Nephron (organoid): ENCODE measurements around the gene PPP2R2B.

Experiments used
- H3K27ac Mint-ChIP-seq, 3 experiments: 2 replicates each; pipeline ENCODE4 v1.8.0; 2020; ENCODE audit warnings: mixed read lengths in 3 of 3, mild to moderate bottlenecking in 2 of 3, moderate library complexity in 1 of 3
- H3K27me3 Mint-ChIP-seq: 2 replicates; pipeline ENCODE4 v1.8.0; 2021; ENCODE audit warnings: low read depth, mild to moderate bottlenecking, moderate library complexity, mixed read lengths
- H3K36me3 Mint-ChIP-seq: 2 replicates; pipeline ENCODE4 v1.8.0; 2020; ENCODE audit warnings: low read depth, mixed read lengths
- H3K4me1 Mint-ChIP-seq: 2 replicates; pipeline ENCODE4 v1.8.0; 2020; ENCODE audit warnings: mixed read lengths
- H3K4me3 Mint-ChIP-seq, 3 experiments: 2 replicates each; pipeline ENCODE4 v1.8.0; 2020; ENCODE audit warnings: mild to moderate bottlenecking in 3 of 3, mixed read lengths in 3 of 3, moderate library complexity in 2 of 3
- H3K9me3 Mint-ChIP-seq: 2 replicates; pipeline ENCODE4 v1.8.0; 2020; ENCODE audit warnings: mixed read lengths
- TF ChIP-seq, protein P1 (sequence below), 3 experiments: fragments of 200-600 bp; sonication (generic); IDR thresholded peaks; one replicate each; pipeline ENCODE4 v1.5.0; 2021; ENCODE audit warnings: antibody characterized with exemption in 3 of 3; ENCODE audit not compliant: unreplicated experiment in 3 of 3

The PPP2R2B gene

DNA sequence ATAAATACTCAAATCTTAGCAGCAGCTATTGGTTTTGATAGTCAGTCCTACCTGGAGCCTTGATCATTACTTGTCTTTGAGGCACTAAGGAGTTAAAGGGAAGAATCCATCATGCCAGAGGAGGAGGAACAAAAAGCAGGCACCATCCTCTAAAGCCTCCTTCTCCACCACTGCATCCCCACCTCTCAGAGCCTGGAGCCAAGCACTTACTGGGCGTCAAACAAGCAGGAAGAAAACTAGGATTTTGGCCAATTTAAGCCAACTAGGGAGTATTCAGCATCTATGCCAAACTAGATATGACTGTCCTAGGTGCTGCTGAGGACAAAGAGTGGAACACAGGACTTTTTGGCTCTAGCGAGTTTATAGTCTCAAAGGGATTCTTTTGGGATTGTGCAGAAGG lies 152.5 kb downstream of the PPP2R2B start:
- Mint-ChIP-seq H3K27ac (no peak overlapping the region), H3K9me3 (peaks cover 15% of the 10 kb centered on the region), H3K4me3 (no peak overlapping the region), H3K27me3 (peaks cover 4% of the 10 kb centered on the region), H3K36me3 (peaks cover 17% of the 10 kb centered on the region), H3K4me1 (no peaks in the 10 kb centered on the region)
- TF ChIP-seq, protein P1, sequence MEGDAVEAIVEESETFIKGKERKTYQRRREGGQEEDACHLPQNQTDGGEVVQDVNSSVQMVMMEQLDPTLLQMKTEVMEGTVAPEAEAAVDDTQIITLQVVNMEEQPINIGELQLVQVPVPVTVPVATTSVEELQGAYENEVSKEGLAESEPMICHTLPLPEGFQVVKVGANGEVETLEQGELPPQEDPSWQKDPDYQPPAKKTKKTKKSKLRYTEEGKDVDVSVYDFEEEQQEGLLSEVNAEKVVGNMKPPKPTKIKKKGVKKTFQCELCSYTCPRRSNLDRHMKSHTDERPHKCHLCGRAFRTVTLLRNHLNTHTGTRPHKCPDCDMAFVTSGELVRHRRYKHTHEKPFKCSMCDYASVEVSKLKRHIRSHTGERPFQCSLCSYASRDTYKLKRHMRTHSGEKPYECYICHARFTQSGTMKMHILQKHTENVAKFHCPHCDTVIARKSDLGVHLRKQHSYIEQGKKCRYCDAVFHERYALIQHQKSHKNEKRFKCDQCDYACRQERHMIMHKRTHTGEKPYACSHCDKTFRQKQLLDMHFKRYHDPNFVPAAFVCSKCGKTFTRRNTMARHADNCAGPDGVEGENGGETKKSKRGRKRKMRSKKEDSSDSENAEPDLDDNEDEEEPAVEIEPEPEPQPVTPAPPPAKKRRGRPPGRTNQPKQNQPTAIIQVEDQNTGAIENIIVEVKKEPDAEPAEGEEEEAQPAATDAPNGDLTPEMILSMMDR (IDR thresholded peaks at IDR 0.05; ENCODE audit: unreplicated experiment in 3 of 3): no peak

DNA sequence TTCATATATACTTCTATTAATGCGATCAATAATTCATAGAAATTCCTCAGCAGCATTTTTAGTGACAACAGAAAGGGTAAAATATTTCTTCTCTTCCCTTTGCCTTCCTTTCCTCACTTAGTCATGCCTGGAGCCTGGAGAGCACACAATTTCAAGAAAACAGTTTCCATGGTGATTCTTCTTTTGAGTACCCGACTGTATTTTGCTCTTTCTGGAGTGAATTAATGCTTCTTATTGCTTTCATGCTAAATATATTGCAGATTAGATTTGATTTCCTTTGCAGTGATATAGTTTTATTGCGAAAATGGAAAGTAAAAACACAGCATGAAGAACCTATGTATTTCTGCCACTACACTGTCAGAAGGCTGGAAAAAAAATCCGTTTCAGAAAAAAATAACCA lies 153.5 kb downstream of the PPP2R2B start:
- H3K36me3 Mint-ChIP-seq: peaks cover 10% of the 10 kb centered on the region
- H3K9me3 Mint-ChIP-seq: peaks cover 13% of the 10 kb centered on the region
- H3K27ac Mint-ChIP-seq: no peak overlapping the region
- TF ChIP-seq, protein P1 (IDR thresholded peaks at IDR 0.05; ENCODE audit: unreplicated experiment in 3 of 3): no peak
- H3K27me3 Mint-ChIP-seq: peaks cover 4% of the 10 kb centered on the region
- no peaks in the 10 kb centered on the region for H3K4me1 Mint-ChIP-seq
- H3K4me3 Mint-ChIP-seq: no peak overlapping the region

DNA sequence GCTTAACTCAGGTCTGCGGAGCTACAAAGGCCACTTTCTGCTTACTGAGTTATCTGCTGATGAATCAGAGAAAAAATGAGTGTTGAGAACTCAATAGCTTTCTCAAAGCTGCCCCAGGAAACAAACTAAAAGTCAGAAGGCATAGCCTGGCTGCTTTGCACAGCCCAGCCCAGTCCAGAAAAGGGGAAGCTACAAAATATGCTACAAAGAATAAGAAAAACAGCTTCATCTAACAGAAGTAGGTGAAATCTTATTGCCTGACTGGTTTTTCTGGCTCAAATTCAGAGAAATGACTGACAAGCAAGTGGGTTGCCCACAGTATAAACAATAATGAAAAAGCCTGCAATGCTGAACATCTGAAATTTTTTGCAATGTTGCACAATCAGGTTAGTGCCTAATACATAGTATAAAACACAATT lies 156.2 kb downstream of the PPP2R2B start:
- Mint-ChIP-seq H3K36me3 (no peaks in the 10 kb centered on the region), H3K27ac (no peak overlapping the region), H3K9me3 (no peaks in the 10 kb centered on the region), H3K27me3 (no peaks in the 10 kb centered on the region), H3K4me1 (no peaks in the 10 kb centered on the region), H3K4me3 (no peak overlapping the region)
- TF ChIP-seq, protein P1 (IDR thresholded peaks at IDR 0.05; ENCODE audit: unreplicated experiment in 3 of 3): no peak

DNA sequence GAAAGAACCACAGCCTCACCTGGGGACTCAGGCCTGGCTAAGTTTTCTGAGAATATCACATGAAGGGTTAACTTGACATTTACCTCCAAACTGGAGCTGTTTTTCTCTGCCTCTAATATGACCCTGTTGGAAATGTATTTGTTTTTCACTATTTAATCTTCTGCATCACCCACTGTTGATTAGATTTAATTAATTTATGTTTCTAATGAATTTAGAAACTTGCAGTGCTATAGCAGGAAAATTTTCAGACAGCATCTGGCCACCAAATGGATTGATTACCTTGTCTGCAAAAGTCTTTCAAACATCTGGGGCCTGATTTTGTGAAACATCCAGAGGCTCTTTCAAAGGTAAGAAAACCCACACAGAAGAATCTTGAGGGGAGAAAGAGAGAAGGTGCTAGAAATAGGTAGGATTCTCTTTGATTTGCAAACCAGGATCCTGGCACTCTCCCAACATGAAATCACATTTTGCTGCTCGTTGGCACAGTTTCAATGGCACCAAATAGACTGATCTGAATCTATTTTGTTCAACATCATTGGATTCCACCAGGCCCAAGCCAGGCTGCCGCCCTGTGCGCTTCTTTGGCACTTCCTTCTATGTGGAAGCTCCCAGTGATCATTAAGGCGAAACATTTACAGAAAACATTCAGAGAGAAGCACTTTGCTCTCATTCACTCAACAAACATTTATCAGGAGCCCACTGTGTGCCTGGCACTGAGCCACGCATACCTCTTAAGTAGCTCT lies 157.3 kb downstream of the PPP2R2B start:
- Mint-ChIP-seq H3K9me3 (no peaks in the 10 kb centered on the region), H3K4me3 (no peak overlapping the region), H3K36me3 (no peaks in the 10 kb centered on the region), H3K27ac (no peak overlapping the region), H3K4me1 (peaks cover 5% of the 10 kb centered on the region), H3K27me3 (no peaks in the 10 kb centered on the region)
- TF ChIP-seq, protein P1 (IDR thresholded peaks at IDR 0.05; ENCODE audit: unreplicated experiment in 3 of 3): no peak

DNA sequence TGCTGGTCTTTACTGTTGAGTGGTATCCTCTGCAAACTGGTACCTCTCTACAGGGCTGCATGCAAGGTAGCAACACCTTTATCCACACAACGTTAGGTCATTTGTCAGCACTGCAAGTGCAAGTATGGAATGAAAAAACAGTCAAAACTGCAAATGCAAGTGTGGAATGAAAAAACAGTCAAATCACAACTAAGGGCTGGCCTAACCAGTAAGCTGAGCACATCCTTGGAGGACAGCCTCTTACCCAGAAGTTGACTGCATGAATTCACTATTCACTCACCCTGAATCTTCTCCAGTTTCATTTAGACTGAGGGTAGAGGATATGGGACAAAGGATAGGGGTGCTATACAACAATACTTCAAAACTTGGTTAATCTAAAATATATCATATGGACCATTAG lies 158.4 kb downstream of the PPP2R2B start:
- no peak overlapping the region for H3K27ac Mint-ChIP-seq
- no peaks in the 10 kb centered on the region for H3K36me3 Mint-ChIP-seq
- H3K27me3 Mint-ChIP-seq: no peaks in the 10 kb centered on the region
- H3K9me3 Mint-ChIP-seq: no peaks in the 10 kb centered on the region
- no peak overlapping the region for H3K4me3 Mint-ChIP-seq
- peaks cover 5% of the 10 kb centered on the region for H3K4me1 Mint-ChIP-seq
- TF ChIP-seq, protein P1 (IDR thresholded peaks at IDR 0.05; ENCODE audit: unreplicated experiment in 3 of 3): no peak

DNA sequence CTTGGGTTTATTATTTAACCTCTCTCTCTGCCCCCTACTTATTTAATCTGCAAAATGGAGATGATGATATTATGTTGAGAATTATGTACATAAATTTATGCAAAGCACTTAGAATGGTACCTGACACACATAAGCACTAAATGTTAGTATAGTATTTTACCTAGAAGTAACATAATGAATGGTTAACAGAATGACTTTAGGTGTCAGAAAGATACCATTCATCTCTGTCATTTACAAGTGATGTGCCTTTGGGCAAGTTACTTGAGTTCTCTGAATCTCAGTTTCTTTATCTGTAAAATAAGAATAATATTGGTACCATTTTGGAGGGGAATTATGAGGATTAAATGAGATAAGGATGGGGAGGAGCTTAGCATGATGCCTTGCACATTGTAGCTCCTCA lies 159.4 kb downstream of the PPP2R2B start:
- Mint-ChIP-seq H3K27ac (no peak overlapping the region), H3K9me3 (no peaks in the 10 kb centered on the region), H3K27me3 (no peaks in the 10 kb centered on the region), H3K4me3 (no peak overlapping the region), H3K4me1 (peaks cover 5% of the 10 kb centered on the region), H3K36me3 (no peaks in the 10 kb centered on the region)
- TF ChIP-seq, protein P1 (IDR thresholded peaks at IDR 0.05; ENCODE audit: unreplicated experiment in 3 of 3): no peak
